HG03066 (cell line): ENCODE measurements around the gene SLC38A4.

Experiments
- ATAC-seq: cut with Tn5 transposase; IDR thresholded peaks from one replicate; pipeline ENCODE4 v1.9.1; 2021; ENCODE audit warnings: low read depth; ENCODE audit not compliant: unreplicated experiment

SLC38A4 gene

DNA sequence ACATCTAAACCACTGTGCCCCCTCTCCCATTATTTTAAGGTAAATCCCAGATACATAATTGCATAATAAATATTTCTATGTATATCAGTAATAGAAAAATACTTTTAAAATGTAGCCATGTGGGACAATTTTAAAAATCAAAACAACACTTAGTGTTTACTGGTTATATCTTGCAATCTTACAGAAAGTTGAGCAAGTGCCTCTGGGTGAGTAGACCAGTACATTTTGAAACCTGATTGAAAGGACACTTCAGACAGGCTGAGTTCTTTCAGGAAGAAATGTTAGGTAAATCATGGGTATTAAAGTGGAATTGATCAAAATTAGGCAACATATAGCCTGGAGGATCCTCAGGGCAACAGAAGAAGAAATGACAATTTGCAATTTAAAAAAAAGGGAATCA lies 7.2 kb downstream of the SLC38A4 start:
- ATAC-seq, result no peak

DNA sequence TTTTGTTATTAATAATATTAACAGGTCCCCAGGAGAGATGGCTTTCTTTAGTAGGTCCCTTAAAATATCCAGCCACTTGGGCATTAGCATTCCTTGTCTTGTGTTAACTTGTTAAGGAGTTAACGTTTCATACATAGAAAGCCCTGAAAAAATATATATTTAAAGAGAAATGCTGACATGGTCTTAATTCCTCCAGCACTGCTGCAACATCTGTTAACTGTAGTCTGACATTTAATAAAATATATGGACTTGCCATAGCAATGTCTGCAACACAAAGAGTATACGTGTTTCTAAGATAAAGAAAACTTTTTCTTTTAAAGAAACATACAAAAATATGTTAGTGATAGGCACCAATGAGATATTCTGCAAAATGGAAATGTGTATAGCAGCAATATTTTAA lies 10.0 kb downstream of the SLC38A4 start:
- no peak for ATAC-seq

DNA sequence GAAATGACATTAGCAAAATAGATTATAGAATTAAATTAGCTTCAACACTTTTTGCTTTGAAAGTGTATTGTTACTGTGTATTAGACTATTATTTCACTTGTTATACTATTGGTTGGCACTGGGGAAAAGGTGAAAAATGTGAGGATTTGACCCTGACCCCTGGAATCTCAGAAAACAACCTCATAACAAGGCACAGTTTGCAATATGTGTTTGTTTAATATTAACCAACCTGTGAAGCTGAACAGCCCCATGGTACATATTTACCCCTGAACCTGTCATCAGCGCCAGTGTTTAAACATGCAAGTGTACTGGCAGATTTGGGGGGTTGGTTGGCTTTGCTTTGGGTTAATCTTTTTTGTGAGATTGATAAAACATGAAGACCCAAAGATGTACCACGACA lies 11.7 kb downstream of the SLC38A4 start:
- ATAC-seq, result no peak

DNA sequence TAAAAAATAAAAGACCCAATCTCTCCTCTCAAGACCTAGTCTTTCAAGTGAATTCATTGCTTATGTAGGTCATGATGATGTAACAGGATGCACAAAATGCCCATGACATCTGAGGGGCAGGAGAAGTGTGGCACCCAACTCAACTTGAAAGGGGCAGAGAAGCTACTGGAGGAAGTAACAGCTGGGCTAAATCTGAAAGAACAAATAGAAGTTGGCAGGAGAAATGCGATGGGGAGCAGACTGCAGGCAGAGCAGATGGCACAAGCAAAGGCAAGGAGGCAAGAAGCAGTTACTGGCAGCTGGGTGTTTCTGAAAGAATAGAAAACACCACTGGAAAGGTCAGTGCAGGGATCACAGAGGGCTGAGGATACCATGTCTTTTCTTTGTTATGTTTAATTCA lies 14.6 kb downstream of the SLC38A4 start:
- ATAC-seq, result no peak

DNA sequence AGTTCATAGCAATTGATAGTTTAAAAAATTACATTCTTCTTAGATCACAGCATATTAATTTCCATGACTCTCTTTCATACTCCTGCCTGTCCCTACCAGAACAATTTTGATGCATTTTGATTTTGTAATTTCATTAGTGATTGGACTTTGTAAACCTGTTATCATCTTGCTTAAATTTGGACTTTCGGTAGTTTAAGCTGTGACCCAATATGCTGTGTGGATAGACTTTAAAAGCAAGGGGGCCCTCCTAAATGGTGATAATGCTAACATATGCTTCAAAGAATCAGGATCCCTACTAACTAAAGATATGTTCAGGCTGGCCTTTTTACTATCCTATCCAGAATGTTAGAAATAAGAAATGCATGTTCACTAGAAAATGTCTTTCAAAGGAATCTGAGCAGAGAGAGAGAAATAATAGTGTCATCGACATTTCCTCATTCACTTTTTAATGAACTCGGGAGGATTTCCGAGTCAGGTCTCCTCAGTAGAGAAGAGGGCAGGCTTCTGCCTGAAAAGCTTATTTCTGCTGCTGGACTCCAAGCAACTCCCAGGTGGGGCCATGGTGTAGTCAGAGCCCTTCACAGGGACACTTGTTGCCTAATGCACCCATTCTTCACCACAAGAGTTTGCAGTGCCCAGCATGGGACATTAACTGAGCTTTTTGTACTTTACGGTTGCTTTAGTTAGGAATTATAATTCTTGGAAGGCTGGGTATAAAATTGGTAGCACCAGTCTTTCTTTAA lies 16.7 kb downstream of the SLC38A4 start:
- ATAC-seq, result no peak

DNA sequence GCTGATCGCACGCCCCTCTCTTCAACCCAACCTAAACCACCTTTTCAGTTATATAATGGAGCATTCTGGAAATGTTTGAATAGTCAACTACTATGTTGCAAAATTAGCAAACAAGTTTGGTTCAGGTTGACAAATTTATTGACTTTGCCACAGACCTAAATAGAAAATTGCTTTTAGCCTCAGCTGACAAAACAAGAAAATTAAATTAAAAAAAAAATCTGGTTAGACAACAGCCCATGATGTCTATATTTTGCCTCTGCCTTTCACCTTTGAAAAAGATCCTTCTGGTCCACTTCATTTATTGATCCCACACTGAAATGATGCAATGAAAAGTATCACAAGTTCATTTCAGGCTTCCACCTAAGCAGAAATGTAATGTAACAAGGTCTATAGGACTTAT lies 17.5 kb downstream of the SLC38A4 start:
- ATAC-seq, result no peak

DNA sequence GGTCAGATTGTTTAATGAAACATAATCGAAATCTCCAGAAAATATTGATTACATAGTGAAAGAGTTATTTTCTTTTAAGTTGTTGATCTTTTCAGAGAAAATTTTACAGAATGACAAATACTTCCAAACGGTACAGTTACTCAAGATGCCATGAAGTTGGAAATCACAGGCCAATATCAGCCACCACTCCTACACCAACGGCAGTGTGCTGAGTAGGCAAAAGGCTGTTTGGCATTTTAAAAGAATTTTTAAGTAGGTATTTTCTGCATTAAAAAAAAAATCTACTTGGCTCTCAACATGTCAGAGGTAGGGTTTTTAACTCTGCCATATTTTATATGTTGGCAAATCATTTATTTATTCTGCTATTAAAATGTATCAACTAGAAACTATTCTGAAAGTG lies 21.7 kb downstream of the SLC38A4 start:
- no peak for ATAC-seq

DNA sequence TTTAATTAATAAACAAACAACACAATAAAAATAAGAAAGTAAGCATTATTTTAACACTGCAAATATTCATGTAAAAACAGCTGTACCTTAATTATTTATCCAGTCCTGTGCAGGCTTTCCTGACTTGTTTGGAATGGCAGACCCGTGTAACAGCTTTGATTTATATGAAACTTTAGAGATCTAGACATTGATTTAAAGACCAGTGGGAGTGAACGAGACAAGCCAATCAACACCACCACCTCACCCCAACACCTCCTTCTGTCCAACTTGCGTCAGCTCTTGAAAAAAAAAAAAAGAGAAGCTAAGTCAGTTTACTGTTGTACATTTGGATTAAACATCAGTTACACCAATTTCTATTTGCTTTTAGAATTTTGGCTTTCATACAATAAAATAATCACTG lies 22.3 kb downstream of the SLC38A4 start:
- ATAC-seq, result no peak

DNA sequence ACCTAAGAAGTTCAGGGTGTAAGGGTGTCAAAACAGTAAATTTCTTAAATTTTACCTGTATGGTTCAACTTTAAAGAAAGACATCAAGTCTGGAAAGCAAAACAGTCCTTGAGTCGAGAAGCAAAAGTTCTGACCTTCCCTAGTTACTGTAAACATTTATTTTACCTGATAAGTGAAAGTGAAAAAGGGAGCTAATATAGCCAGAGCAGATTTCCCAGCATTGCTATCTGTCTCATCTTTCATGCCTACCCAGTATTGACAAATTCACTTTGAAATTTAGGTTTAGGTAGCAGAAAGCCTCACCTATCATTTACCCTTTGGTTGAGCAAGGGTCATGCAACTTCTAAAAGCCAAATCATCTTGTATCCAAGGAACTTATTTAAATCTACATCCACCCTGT lies 24.5 kb downstream of the SLC38A4 start:
- ATAC-seq, result no peak

DNA sequence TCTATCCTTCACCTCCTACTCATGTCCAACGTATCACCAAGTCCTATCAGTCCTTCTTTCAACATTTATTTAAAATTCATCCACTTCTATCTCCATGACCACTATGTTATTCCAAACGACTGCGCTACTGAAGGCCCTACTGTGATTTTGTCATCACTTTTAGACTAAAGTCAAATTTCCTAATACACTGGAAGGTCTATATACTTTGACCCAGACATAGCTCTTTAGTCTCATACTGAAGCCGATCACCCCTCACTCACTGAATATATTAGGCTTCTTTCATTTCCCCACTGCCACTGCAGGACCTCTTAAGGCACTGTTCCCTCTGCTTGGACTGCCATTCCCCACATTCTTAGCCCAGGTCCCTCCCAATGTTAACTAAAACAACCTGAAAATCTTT lies 25.6 kb downstream of the SLC38A4 start:
- no peak for ATAC-seq

DNA sequence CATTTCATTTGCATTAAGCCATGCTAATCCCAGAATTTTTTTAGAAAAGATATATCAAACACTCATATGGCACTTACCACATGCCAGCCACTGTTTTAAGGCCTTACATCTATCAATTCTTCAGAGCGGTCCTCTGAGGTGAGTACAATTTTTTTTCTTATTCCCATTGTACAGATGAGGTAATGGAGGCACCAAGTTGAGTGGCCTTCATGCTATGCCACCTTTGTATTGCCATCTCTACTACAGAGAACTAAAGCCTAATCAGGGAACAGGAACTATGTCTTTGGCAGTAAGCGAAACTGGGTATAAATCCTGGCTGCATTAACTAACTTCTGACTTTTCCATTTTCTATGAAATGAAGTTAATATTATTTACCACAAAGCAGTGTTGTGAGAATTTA lies 27.1 kb downstream of the SLC38A4 start:
- no peak for ATAC-seq

DNA sequence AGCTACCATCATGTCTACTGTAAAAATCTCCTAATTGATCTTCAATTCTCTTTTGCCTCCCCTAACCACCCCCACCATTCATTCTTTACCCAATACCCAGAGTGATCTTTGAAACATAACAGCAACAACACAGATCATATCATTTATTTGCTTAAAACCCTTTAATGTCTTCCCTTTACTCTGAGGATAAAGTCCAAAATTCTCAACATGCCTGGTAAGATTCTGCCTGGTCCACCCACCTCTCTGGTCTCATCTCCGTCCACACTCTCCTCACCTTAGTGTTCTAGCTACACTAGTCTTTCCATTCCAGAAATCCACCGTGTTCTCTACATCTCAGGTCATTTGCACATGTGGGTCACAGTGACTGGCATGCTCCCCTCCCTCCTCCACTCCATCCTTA lies 27.7 kb downstream of the SLC38A4 start:
- no peak for ATAC-seq

DNA sequence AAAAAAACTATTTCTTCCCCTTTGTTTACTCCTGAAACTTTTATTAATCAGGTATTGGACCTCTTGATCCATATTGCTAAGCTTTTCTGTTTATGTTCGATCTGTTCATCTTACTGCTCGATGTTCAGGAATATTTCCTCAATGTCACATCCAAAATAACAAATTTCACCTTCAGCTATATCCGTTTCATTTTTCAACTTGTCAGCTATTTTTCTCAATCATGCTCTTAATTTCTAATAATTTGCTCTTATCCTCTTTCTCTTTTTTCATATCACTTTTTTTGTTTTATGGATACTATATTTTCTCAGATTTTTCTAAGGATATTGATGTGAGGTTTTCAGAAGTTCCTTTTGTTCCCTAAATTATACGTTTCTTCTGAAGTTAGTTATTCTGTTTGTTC lies 29.8 kb downstream of the SLC38A4 start:
- ATAC-seq, result no peak

DNA sequence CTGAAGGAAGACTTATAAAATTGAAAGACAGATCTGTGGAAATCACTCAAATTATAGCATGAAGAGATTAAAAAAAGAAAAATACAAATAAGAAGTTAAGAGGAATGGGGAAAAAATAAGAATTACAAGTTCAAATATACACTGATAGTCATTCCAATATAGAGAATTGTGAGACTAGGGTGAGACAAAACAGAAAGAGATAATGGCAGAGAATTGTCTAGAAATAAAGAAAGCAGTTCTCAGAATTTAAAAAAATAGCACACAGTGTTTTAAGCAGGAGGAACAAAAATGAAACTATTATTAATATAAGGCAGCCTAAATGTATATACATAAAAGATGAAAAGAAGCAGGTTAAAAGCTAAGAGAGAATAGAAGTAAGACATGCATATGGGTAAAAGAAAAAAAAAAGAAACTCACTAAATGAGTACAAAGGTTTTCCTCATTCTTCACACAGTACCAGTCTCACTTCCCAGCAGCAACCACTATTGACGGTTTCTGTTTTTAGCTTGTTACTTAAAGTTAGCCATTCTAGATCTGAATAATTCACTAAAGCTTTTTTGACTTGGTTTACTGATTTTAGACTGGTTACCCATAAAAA lies 31.1 kb downstream of the SLC38A4 start:
- peak; percentile 78 for ATAC-seq

DNA sequence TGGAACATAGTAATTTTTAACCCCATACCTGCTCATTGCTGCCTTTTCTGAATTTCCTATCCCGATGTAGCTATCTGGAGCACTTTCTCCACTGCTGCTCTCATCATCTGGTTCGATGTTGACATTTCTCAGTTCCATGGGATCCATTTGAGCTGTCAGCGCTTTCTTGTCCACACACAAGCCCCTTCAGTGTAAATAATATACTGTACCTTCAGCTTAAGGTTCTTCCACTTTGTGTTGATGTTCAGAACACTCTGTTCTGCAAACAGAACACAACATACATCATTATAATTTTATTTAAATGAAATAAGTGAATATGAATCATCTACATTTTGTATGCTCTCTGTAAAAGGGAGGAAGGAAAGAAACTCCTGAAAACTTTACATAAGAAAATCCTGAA lies 32.9 kb downstream of the SLC38A4 start:
- no peak for ATAC-seq

DNA sequence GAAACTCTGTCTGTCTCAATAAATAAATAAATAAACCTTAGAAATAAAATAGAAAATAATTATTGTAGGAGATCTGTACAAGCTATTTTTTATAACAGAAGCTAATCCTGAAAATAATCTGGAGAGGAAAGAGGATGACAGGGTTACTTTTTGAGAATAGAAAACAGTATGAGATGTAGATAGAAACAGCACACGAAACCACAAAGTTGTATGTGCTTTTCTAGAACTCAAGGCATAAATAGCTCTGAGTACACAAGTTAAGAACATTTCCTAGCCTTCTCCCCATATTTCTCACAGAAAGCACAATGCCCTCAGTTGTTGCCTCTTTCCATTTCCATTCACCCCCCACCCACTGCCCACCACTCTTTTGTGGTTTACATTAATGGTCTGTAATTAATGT lies 35.7 kb downstream of the SLC38A4 start:
- ATAC-seq, result no peak

DNA sequence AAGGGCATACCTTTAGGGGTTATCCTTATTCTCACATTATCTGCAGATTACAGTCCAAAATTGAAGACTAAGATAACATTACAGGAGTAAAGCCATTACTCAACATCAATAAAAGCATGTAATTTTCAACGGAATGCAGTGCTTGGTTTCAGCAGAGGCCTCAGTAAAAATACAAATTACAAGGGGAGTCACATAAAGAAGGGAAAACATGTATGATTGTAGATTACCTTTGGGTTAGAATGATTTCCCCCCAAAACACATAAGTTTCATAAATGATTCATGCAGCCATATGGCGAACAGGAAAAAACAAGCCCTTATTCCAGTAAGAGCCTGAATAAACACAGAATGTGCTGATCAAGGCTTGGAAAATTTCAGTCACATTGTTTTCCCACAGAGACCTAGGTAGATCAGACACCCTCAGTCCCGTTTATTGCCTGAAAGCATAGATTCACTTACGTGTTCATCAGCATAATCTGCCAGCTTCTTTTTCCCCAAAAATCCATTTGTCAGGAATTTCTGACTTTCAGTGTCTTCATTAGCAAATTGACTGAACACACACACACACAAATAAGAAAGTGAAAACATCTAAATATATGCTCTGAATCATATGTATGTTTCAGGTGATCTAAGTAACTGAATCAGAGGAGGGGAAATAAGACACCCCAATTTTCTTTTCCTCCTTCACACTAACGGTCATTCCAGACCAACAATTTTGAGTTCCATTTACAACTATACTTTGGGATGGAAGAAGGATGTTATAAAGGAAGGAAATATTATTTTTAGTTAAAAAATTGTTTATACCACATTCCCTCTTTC lies 37.5 kb downstream of the SLC38A4 start:
- ATAC-seq, result no peak

DNA sequence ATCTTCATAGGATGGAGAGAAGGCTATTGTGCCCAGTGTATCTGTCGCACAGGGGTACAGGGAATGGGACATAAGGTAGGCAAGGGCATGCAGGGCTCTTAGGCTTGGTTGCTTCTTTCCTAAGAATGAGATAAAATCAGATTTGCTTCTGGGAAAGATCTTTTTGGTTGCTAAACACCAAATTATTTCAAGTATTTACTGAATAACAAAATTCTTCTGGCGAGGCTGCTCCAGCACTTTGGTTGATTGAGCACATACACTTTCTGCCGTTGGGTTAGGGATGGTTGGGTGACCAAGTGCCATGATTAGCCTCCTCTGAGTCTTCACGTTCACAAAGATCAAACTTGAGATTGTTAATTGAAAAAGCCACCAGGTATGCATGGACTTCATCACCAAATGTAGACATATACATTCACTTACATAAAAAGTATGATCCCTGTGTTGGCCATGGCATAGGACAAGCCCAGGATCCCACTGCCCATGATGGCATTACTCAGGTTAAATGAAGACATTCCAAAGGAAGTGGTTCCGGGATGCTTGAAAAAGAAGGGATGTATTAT lies 38.2 kb downstream of the SLC38A4 start:
- ATAC-seq, result no peak

DNA sequence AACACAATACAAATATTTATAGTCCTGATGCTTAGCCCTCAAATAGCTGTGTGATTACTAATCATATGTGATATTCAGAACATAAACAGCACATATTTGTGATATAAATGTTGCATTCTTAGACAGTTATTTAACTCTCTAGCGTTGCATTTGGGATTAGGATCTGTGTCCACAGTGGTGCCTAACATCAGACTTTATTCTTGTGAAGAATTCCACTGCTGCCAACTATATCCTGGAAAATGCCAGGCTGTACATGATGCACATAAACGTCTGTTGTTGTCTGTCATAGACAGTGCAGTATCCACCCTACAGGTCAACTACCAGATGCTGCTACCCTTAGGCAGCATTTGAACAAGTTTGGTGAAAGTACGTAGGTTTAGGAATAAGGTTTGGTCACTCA lies 39.0 kb downstream of the SLC38A4 start:
- no peak for ATAC-seq

DNA sequence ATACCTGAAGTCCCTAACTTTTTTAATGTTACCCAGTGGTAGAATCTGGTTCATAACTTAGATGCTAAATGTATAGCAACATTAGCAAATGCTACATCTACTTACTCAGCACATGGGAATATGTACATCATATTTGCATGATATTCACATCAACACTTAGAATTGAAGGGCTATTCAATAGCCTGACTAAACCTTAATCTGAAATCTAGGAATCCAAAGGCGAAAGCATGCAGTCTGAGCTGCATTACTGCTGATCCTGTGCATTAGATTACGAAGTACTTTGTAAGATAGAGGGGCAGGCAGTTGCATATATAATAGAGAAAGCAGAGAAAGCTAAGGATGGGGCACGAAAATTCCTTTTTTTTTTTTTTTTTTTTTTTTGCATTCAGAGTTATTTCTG lies 40.4 kb downstream of the SLC38A4 start:
- ATAC-seq, result no peak

DNA sequence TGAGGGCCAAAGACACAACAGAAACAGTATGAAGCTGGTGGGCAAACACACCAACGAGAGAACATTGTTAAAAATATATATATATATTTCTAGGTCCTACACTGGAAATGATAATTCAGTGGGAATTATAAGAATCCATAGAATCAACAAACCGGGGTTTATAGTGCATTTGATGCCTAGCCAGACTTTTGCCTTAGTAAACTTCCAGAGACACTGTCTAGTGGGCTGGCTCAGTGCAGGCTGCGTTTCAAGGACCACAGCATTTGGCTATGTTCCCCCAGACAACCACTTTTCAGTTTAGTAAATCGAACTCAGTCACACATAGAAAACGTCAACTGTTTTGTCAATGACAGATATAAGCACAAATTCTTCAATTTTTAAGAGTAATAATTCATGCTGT lies 41.9 kb downstream of the SLC38A4 start:
- no peak for ATAC-seq

DNA sequence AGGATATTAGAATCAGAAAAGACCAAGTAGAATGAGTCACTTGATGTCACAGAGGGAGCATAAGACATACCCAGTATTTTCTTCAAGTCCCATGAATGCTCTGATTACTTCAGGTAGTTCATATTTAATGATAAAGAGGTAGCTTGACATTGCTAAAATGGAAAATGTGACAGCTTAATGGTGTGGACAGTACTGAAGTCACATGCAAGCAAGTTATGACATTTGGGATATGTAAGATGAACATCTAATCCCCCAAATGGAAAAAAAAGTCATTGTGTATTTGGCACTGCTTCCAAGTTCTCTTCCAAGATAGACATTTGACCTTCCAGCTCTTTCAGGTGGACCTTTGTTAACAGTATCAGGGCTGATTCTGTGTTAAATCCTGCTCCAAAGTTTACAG lies 45.9 kb downstream of the SLC38A4 start:
- no peak for ATAC-seq
